Peyer's patch (tissue), 4 donors: ENCODE data around the gene DNASE2. TPM values are rescaled to one million over a fixed set of nuclear protein-coding genes. Genes with fewer than 3 reads are reported as not detected.

ENCODE experiments used
- DNase-seq, 3 donors: peaks; one replicate each; pipeline ENCODE4 v3.0.0-alpha.2; 2017 to 2019
- H3K27ac ChIP-seq, 4 donors: fragments of 200-600 bp; sonication (generic); one replicate each; pipeline ENCODE4 v1.5.1; 2016 to 2019
- H3K27me3 ChIP-seq, 2 donors: fragments of 200-600 bp; sonication (generic); one replicate each; pipeline ENCODE4 v1.5.1; 2019
- H3K36me3 ChIP-seq, 3 donors: fragments of 200-600 bp; sonication (generic); one replicate each; pipeline ENCODE4 v1.5.1; 2016 to 2019
- H3K4me1 ChIP-seq, 4 donors: fragments of 200-600 bp; sonication (generic); one replicate each; pipeline ENCODE4 v1.5.1; 2016 to 2019
- H3K4me3 ChIP-seq, 4 donors: fragments of 200-600 bp; sonication (generic); 1 replicate in 3 of 4; 2 replicates in 1 of 4; pipeline ENCODE4 v1.5.1; 2016 to 2019; ENCODE audit warnings: mild to moderate bottlenecking in 1 of 4
- H3K9me3 ChIP-seq, 4 donors: fragments of 200-600 bp; sonication (generic); one replicate each; pipeline ENCODE4 v1.5.1; 2016 to 2019; ENCODE audit warnings: mild to moderate bottlenecking in 1 of 4
- POLR2A ChIP-seq, 2 donors: fragments of 450-650 bp; IDR thresholded peaks; one replicate each; pipeline ENCODE4 v1.5.1; 2017; ENCODE audit warnings: antibody characterized with exemption in 2 of 2, mild to moderate bottlenecking in 2 of 2, moderate library complexity in 2 of 2
- total RNA-seq, 4 donors: library from RNA; depleted of rRNA; stranded (reverse); fragments of >200 nt; gene quantifications; one replicate each; pipeline ENCODE4 v1.1.0, GENCODE V29; 2016
- TF ChIP-seq, protein P1 (sequence below), 6 experiments: fragments of 450-650 bp in 4 of 6; fragments of 200-600 bp in 2 of 6; sonication (generic) in 1 of 6; IDR thresholded peaks; one replicate each; pipeline ENCODE4 v1.5.1; 2017 to 2019; ENCODE audit warnings: antibody characterized with exemption in 6 of 6, mild to moderate bottlenecking in 3 of 6, moderate library complexity in 1 of 6

DNASE2 gene, protein sequence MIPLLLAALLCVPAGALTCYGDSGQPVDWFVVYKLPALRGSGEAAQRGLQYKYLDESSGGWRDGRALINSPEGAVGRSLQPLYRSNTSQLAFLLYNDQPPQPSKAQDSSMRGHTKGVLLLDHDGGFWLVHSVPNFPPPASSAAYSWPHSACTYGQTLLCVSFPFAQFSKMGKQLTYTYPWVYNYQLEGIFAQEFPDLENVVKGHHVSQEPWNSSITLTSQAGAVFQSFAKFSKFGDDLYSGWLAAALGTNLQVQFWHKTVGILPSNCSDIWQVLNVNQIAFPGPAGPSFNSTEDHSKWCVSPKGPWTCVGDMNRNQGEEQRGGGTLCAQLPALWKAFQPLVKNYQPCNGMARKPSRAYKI
- total RNA-seq: 10 to 100 TPM in 1 of 4 donors, 1 to 10 TPM in 3; 8.9 to 16.5 (median 9.4) TPM

- peak; percentile 65 to 66 for TF ChIP-seq POLR2A (IDR thresholded peaks at IDR 0.05)
- TF ChIP-seq, protein P1, sequence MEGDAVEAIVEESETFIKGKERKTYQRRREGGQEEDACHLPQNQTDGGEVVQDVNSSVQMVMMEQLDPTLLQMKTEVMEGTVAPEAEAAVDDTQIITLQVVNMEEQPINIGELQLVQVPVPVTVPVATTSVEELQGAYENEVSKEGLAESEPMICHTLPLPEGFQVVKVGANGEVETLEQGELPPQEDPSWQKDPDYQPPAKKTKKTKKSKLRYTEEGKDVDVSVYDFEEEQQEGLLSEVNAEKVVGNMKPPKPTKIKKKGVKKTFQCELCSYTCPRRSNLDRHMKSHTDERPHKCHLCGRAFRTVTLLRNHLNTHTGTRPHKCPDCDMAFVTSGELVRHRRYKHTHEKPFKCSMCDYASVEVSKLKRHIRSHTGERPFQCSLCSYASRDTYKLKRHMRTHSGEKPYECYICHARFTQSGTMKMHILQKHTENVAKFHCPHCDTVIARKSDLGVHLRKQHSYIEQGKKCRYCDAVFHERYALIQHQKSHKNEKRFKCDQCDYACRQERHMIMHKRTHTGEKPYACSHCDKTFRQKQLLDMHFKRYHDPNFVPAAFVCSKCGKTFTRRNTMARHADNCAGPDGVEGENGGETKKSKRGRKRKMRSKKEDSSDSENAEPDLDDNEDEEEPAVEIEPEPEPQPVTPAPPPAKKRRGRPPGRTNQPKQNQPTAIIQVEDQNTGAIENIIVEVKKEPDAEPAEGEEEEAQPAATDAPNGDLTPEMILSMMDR (IDR thresholded peaks at IDR 0.05): peak in 1 of 6 experiments; percentile 15
- H3K4me3 ChIP-seq: peak within 1 kb of the TSS; percentile 69 to 76 (median 75)
Measured at GRCh38 chr19:12881172-12881808, at the start of gene DNASE2. TSS of gene DNASE2 (minus strand) at chr19:12881449. CDS start at chr19:12881375, 74 bp downstream.

GRCh38 chr19:12930002-12930645, 48.9 kb upstream of the DNASE2 start:
- no peak for DNase-seq
- TF ChIP-seq, protein P1 (IDR thresholded peaks at IDR 0.05): no peak
- TF ChIP-seq POLR2A (IDR thresholded peaks at IDR 0.05): no peak
- peaks cover 0 to 53% (median 0%) of the 10 kb centered on the region in 3 donors for H3K36me3 ChIP-seq

More at GRCh38 chr19:12881172-12881808, at the start of gene DNASE2:
- Histone ChIP-seq H3K9me3 (peaks cover 0 to 8% (median 0%) of the 10 kb centered on the region in 4 donors), H3K4me1 (peaks cover 0 to 23% (median 11%) of the 10 kb centered on the region in 4 donors), H3K27me3 (peaks cover 0 to 10% of the 10 kb centered on the region in 2 donors), H3K27ac (peak within 1 kb of the TSS; percentile 80 to 85 (median 84)), H3K36me3 (peaks cover 0 to 17% (median 0%) of the 10 kb centered on the region in 3 donors)
- DNase-seq: peak; percentile 90 to 98 (median 98)

GRCh38 chr19:12924621-12925310, 43.5 kb upstream of the DNASE2 start:
- H3K27ac ChIP-seq: no peak overlapping the region
- no peak overlapping the region for H3K4me3 ChIP-seq
- H3K4me1 ChIP-seq: peaks cover 0 to 7% (median 0%) of the 10 kb centered on the region in 4 donors
- no peaks in the 10 kb centered on the region for H3K27me3 ChIP-seq
- peaks cover 0 to 74% (median 0%) of the 10 kb centered on the region in 3 donors for H3K36me3 ChIP-seq
- DNase-seq: no peak
- H3K9me3 ChIP-seq: no peaks in the 10 kb centered on the region
- TF ChIP-seq, protein P1 (IDR thresholded peaks at IDR 0.05): no peak
- TF ChIP-seq POLR2A (IDR thresholded peaks at IDR 0.05): no peak

More at GRCh38 chr19:12930002-12930645, 48.9 kb upstream of the DNASE2 start:
- Histone ChIP-seq H3K27ac (no peak overlapping the region), H3K4me1 (peaks cover 4 to 13% (median 7%) of the 10 kb centered on the region in 4 donors), H3K4me3 (no peak overlapping the region), H3K9me3 (no peaks in the 10 kb centered on the region), H3K27me3 (no peaks in the 10 kb centered on the region)

GRCh38 chr19:12922959-12923358, 41.7 kb upstream of the DNASE2 start:
- H3K27me3 ChIP-seq: no peaks in the 10 kb centered on the region
- peaks cover 0 to 14% (median 0%) of the 10 kb centered on the region in 4 donors for H3K4me1 ChIP-seq
- H3K9me3 ChIP-seq: no peaks in the 10 kb centered on the region
- peaks cover 0 to 57% (median 0%) of the 10 kb centered on the region in 3 donors for H3K36me3 ChIP-seq
- H3K4me3 ChIP-seq: no peak overlapping the region
- TF ChIP-seq POLR2A (IDR thresholded peaks at IDR 0.05): no peak
- TF ChIP-seq, protein P1 (IDR thresholded peaks at IDR 0.05): no peak
- H3K27ac ChIP-seq: no peak overlapping the region
- DNase-seq: no peak

- Histone ChIP-seq H3K9me3 (no peaks in the 10 kb centered on the region), H3K27ac (no peak overlapping the region), H3K27me3 (no peaks in the 10 kb centered on the region)
Measured at GRCh38 chr19:12921047-12921446, 39.8 kb upstream of the DNASE2 start.

More at GRCh38 chr19:12921047-12921446, 39.8 kb upstream of the DNASE2 start:
- Histone ChIP-seq H3K4me3 (no peak overlapping the region), H3K36me3 (peaks cover 0 to 40% (median 0%) of the 10 kb centered on the region in 3 donors), H3K4me1 (peaks cover 0 to 14% (median 0%) of the 10 kb centered on the region in 4 donors)
- TF ChIP-seq, protein P1 (IDR thresholded peaks at IDR 0.05): no peak
- no peak for TF ChIP-seq POLR2A (IDR thresholded peaks at IDR 0.05)
- DNase-seq: no peak
